Kidney (tissue), 22 donors: ENCODE data around the gene CDK16. TPM values are rescaled to one million over a fixed set of nuclear protein-coding genes. Genes with fewer than 3 reads are reported as not detected.

Source experiments
- DNase-seq, 5 donors: peaks; one replicate each; pipeline ENCODE4 v3.0.0-alpha.2; 2013 to 2020
- FAIRE-seq: peaks from 2 replicates; lab custom pipeline; 2012; peaks lifted over from hg19 to GRCh38; lab: Jason Lieb, UNC
- H3K27ac ChIP-seq, 2 donors: one replicate each; pipeline ENCODE4 v1.7.0; 2013; ENCODE audit warnings: low read depth in 2 of 2, low read length in 2 of 2, inconsistent platforms in 1 of 2
- H3K27me3 ChIP-seq: one replicate; pipeline ENCODE4 v1.7.1; 2013; ENCODE audit warnings: low read length, inconsistent platforms; ENCODE audit not compliant: control insufficient read depth, insufficient read depth
- H3K36me3 ChIP-seq, 3 donors: one replicate each; pipeline versions ENCODE4 v1.7.0 to v1.7.1; 2013; ENCODE audit warnings: low read length in 3 of 3, control low read depth in 1 of 3, inconsistent platforms in 1 of 3; ENCODE audit not compliant: insufficient read depth in 3 of 3, control insufficient read depth in 2 of 3
- H3K4me1 ChIP-seq, 3 donors: one replicate each; pipeline versions ENCODE4 v1.7.0 to v1.7.1; 2013; ENCODE audit warnings: low read length in 3 of 3, inconsistent platforms in 1 of 3, low read depth in 1 of 3; ENCODE audit not compliant: control insufficient read depth in 2 of 3, insufficient read depth in 2 of 3
- H3K4me3 ChIP-seq, 3 donors: one replicate each; pipeline versions ENCODE4 v1.7.0 to v1.8.1; 2013; ENCODE audit warnings: low read length in 3 of 3, control low read depth in 1 of 3, inconsistent platforms in 1 of 3
- H3K9ac ChIP-seq, 3 donors: one replicate each; pipeline versions ENCODE4 v1.7.0 to v1.7.1; 2013; ENCODE audit warnings: low read length in 3 of 3, control low read depth in 1 of 3, inconsistent platforms in 1 of 3
- H3K9me3 ChIP-seq, 3 donors: one replicate each; pipeline versions ENCODE4 v1.7.0 to v1.7.1; 2013; ENCODE audit warnings: low read length in 3 of 3, control low read depth in 1 of 3, inconsistent platforms in 1 of 3; ENCODE audit not compliant: control insufficient read depth in 2 of 3, insufficient read depth in 1 of 3
- intact Hi-C: fragments of 100-400 bp; cut with DNase I; formaldehyde crosslinking; loops from one replicate; pipeline ENCODE4 v1.11.1; 2022
- long read RNA-seq, 10 donors: library from polyadenylated mRNA in 1 of 10; unstranded in 1 of 10; transcript quantifications; one replicate each; pipeline ENCODE4 v2.0.0 and lab custom pipeline, GENCODE V29; 2021 to 2026
- polyA plus RNA-seq: library from polyadenylated mRNA; stranded (reverse); fragments of 350-450 nt; fragmentation: Illumina TruSeq; extraction: RNeasy Lipid Tissue Mini Kit (QIAGEN cat#74804); gene quantifications from one replicate; pipeline ENCODE4 v1.2.3, GENCODE V29; 2014; ENCODE audit warnings: low read depth, low replicate concordance; ENCODE audit not compliant: insufficient read depth
- total RNA-seq: library from RNA; stranded (reverse); fragmentation: NEBNext Ultra II Directional; extraction: Animal tissue kit (Norgen Biotek cat#: 25700); gene quantifications from one replicate; pipeline ENCODE4 v1.2.1, GENCODE V29; 2021
- TF ChIP-seq, protein P1 (sequence below): IDR thresholded peaks from 3 replicates; pipeline ENCODE4 v1.5.1; 2012; ENCODE audit warnings: mild to moderate bottlenecking, moderate library complexity, borderline replicate concordance; ENCODE audit not compliant: insufficient read depth; ENCODE audit errors: extremely low read depth
- donor health status: control.
- donor health status: control.
- donor health status: control.
- donor health status: control.
- donor health status: control.
- donor health status: DM: yes; HTN: yes; CAD: no.
- donor health status: Normal renal cell carcinoma (clear cell type).

The CDK16 gene
- total RNA-seq: 96.1 TPM
- 89.1 TPM for polyA plus RNA-seq
- long read RNA-seq, donor 1, transcript CDK16-202 (16 exons, 3,144 nt): major isoform, 13 of 30 reads
- long read RNA-seq, donor 1, partial matches to known transcripts: 11 of 30 reads
- long read RNA-seq, donor 1, other reads (novel, unspliced or antisense): 0 of 30 reads
- long read RNA-seq, donor 2, transcript CDK16-202 (16 exons, 3,144 nt): major isoform, 9 of 14 reads
- long read RNA-seq, donor 2, partial matches to known transcripts: 0 of 14 reads
- long read RNA-seq, donor 2, other reads (novel, unspliced or antisense): 0 of 14 reads
- long read RNA-seq, donor 3, transcript CDK16-202 (16 exons, 3,144 nt): major isoform, 15 of 22 reads
- long read RNA-seq, donor 3, partial matches to known transcripts: 0 of 22 reads
- long read RNA-seq, donor 3, other reads (novel, unspliced or antisense): 0 of 22 reads
- long read RNA-seq, donor 4, transcript CDK16-202 (16 exons, 3,144 nt): major isoform, 10 of 16 reads
- long read RNA-seq, donor 4, partial matches to known transcripts: 0 of 16 reads
- long read RNA-seq, donor 4, other reads (novel, unspliced or antisense): 0 of 16 reads
- long read RNA-seq, donor 5, partial matches to known transcripts: 0 of 2 reads
- long read RNA-seq, donor 5, other reads (novel, unspliced or antisense): 0 of 2 reads
- long read RNA-seq, donor 6, transcript CDK16-202 (16 exons, 3,144 nt): major isoform, 5 of 9 reads
- long read RNA-seq, donor 6, partial matches to known transcripts: 0 of 9 reads
- long read RNA-seq, donor 6, other reads (novel, unspliced or antisense): 0 of 9 reads
- long read RNA-seq, donor 7, transcript CDK16-202 (16 exons, 3,144 nt): major isoform, 33 of 66 reads
- long read RNA-seq, donor 7, partial matches to known transcripts: 9 of 66 reads
- long read RNA-seq, donor 7, other reads (novel, unspliced or antisense): 20 of 66 reads
- long read RNA-seq, donor 8, partial matches to known transcripts: 42 of 50 reads
- long read RNA-seq, donor 8, other reads (novel, unspliced or antisense): 0 of 50 reads
- long read RNA-seq, donor 9, transcript CDK16-202 (16 exons, 3,144 nt): major isoform, 5 of 10 reads
- long read RNA-seq, donor 9, partial matches to known transcripts: 0 of 10 reads
- long read RNA-seq, donor 9, other reads (novel, unspliced or antisense): 0 of 10 reads
- long read RNA-seq, donor 10, transcript CDK16-202 (16 exons, 3,144 nt): major isoform, 10 of 12 reads
- long read RNA-seq, donor 10, partial matches to known transcripts: 0 of 12 reads
- long read RNA-seq, donor 10, other reads (novel, unspliced or antisense): 0 of 12 reads

DNA sequence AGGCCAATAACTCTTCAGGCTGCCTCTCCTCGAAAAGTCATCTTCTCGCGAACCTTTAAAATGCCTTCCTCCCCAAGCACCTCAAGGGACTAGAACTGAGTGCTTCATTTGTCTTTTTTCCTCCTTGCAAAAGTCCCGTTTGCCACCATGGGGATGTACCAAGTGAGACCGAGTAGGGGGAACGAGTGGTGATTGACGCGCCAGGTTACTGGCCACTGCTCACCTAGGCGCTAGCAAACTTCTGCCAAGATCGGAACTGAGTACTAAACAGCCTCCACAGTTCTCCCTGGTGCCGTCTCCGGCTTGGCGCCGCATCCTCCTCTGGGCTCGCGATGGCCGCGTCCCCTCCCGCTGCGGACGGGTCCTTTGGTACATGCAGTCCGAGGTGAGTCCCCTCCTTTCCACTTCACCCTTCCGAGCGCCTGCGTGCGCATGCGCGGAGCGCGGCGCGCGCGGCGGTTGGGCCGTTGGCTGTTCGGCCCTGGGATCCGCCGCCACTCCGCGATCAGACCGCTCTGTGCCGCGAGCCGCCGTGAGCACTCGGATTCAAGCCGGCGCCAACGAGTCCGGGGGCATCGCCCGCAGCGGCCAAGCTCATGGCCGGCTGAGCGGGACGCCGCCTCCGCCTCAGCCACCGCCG, at the start of gene CDK16:
Gene CDK16, plus strand, starts transcription at position 402 of the 640 bp plus-strand sequence. CDS start 4,877 bp downstream, outside the sequence.
- peak; percentile 88 to 94 (median 92) for DNase-seq
- H3K4me1 ChIP-seq: peaks cover 0 to 23% (median 12%) of the 10 kb centered on the region in 3 donors
- intact Hi-C loops: no loop called here
- no peaks in the 10 kb centered on the region for H3K9me3 ChIP-seq
- no peak for FAIRE-seq
- H3K36me3 ChIP-seq: peaks cover 14 to 20% (median 14%) of the 10 kb centered on the region in 3 donors
- peak within 1 kb of the TSS; percentile 80 to 98 (median 97) for H3K9ac ChIP-seq
- TF ChIP-seq, protein P1, sequence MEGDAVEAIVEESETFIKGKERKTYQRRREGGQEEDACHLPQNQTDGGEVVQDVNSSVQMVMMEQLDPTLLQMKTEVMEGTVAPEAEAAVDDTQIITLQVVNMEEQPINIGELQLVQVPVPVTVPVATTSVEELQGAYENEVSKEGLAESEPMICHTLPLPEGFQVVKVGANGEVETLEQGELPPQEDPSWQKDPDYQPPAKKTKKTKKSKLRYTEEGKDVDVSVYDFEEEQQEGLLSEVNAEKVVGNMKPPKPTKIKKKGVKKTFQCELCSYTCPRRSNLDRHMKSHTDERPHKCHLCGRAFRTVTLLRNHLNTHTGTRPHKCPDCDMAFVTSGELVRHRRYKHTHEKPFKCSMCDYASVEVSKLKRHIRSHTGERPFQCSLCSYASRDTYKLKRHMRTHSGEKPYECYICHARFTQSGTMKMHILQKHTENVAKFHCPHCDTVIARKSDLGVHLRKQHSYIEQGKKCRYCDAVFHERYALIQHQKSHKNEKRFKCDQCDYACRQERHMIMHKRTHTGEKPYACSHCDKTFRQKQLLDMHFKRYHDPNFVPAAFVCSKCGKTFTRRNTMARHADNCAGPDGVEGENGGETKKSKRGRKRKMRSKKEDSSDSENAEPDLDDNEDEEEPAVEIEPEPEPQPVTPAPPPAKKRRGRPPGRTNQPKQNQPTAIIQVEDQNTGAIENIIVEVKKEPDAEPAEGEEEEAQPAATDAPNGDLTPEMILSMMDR: no peak
- H3K27me3 ChIP-seq: peaks cover 4% of the 10 kb centered on the region
- peak within 1 kb of the TSS; percentile 86 to 98 (median 93) for H3K4me3 ChIP-seq
- H3K27ac ChIP-seq: peak within 1 kb of the TSS; percentile 98 to 99

DNA sequence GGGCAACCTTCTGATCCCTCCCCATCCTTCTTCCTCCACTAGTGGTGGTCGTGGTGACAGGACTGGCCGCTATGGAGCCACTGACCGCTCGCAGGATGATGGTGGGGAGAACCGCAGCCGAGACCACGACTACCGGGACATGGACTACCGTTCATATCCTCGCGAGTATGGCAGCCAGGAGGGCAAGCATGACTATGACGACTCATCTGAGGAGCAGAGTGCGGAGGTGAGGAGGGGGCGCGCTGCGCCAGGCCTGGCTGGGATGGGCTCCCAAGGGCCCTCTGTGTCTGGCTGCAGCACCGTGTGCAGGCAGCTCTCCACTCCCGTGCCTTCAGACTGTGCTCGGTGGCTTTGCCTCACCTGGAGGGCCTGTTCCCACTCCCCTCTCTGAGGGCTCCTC, 49.2 kb upstream of the CDK16 start:
- DNase-seq (peak in 1 of 5 donors; percentile 58), FAIRE-seq (no peak)
- TF ChIP-seq, protein P1: no peak
- Histone ChIP-seq H3K9me3 (no peaks in the 10 kb centered on the region), H3K27ac (no peak overlapping the region), H3K27me3 (no peaks in the 10 kb centered on the region), H3K36me3 (peaks cover 0 to 18% (median 0%) of the 10 kb centered on the region in 3 donors), H3K4me1 (no peaks in the 10 kb centered on the region), H3K4me3 (no peak overlapping the region), H3K9ac (no peak overlapping the region)
- intact Hi-C loops: no loop called here

DNA sequence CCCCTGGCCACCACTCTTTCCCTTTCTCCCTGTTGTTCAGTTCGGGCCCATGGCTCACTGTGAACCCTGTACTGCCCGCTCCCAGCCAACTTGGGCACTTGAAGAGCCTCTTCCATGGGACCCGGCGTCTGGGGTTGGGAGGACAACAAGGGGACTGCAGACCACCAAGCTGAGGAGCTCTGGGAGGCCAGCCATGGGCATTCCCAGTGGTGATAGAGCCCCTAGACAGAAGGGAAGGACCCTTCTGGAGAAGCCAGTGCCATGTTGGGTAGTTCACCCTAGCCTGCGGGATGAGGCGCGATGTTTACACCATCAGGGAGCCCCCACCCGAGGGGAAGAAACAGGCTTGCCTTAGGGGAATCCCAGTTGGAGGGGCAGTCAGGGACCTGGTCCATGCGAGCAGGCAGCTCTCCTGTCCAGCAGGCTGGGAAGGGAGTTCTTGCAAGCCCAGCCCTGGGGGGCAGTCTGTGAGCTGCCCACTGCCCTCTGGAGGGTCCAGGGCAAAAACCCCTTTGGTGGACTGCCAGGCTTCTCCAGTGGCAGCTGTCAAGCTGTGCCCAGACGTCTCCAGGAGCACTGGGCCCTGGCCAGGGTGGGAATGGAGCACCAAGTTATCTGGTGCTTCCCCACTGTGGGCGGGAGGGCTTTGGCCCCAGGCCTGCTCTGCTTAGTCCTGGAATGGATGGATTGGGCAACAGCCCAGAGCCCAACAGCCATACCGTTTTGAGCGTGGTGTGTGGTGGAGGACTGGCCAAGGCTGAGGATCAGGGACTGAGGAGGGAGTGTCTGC, 48.6 kb upstream of the CDK16 start:
- no peaks in the 10 kb centered on the region for H3K27me3 ChIP-seq
- DNase-seq (peak in 1 of 5 donors; percentile 64), FAIRE-seq (no peak)
- H3K9me3 ChIP-seq: no peaks in the 10 kb centered on the region
- no peak overlapping the region for H3K4me3 ChIP-seq
- intact Hi-C loops: no loop called here
- TF ChIP-seq, protein P1: no peak
- no peaks in the 10 kb centered on the region for H3K4me1 ChIP-seq
- no peak overlapping the region for H3K9ac ChIP-seq
- H3K27ac ChIP-seq: no peak overlapping the region
- H3K36me3 ChIP-seq: peaks cover 0 to 18% (median 0%) of the 10 kb centered on the region in 3 donors
